ENCODE data around the gene OXER1.

OXER1 gene

GRCh38 chr2:42794271-42795046 lies 30.5 kb upstream of the OXER1 start:
- no peak for DNase-seq (ENCODE audit: low read depth in 2 of 2)

DNA sequence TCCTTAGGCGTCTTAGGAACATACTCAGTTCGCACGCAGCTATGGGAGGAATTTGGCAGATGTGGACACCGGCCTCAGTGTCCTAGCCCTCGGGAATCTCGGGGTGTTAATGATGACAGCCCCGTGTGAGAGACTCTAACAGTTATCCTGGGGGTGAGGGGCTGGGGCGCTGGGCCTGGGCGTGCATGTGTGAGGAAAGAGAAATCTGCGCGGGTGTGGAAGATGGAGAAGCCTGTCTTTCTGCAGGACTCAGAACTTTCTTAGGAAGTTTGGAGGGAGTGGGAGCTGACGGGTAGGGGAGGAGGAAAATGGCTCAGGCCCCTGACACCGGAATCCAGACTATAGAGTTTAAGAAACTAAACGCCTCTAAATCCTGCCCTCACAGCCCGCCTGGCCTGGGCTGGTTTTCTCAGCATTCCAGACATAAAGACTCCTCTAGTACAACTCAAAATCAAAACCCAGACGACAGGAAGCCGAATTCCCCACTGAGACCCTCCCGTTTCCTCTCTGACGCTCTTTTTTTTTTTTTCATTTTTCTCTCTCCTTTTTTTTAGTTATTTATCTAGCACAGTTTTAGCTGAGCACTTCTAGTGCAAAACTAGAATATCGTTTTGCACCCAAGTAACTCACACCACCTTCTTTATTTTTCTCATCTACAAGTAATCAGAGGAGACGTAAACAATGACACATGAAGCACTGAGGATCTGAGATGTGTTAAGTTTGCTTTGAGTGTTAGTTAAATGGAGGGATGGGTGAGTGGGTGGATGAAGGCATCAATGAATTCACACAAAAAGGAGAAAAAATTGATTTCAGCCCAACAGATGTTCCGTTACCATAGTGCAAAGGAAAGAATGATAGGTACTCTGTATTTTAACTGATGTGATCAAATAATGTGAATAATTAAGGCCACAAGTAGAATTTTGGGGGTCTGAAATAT lies 29.7 kb upstream of the OXER1 start:
- no peak for DNase-seq (ENCODE audit: low read depth in 2 of 2)

DNA sequence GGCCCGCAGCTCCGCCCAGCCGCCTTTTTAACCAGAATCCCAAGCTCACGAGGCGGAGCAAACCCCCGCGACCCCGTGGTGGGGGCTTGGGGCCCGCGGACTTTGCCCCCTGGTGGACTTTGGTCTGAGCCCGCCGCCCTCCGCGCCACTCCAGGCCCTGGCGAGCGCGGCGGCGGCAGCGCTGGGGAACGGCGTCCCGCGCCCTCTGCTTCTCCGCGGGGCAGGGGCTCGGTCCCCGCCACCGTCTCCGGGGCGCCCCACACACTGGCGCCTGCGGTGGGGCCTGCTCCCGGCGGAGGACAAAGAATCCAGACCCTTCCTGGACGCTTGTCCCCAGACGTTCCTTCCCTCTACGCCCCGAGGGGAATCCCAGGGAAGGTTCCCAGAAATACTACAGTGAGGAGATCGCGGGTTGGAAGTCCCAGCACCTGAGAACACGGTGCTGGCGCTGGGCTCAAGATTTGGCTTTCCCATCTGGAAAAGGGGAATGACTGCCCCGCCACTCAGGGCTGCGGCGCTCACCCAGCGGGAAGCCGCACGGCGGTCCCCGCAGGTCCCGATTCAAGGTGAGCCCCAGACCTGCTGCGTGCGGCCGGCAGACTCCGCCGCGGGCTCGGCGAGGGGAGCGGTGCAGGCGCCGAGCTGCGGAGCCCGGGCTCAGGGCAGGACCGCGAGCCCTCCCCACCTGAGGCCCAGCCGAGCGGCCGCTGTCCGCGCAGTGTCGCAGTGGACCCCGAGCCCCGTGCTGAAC lies 28.8 kb upstream of the OXER1 start, which contains the start of gene HAAO:
HAAO (minus strand) TSS at position 1 of the 751 bp plus-strand sequence. CDS start 47 bp downstream, outside the sequence.
- no peak for DNase-seq (ENCODE audit: low read depth in 2 of 2)

- no peak for DNase-seq (ENCODE audit: low read depth in 2 of 2)
These were observed 28.2 kb upstream of the OXER1 start for GRCh38 chr2:42792087-42792582.

DNA sequence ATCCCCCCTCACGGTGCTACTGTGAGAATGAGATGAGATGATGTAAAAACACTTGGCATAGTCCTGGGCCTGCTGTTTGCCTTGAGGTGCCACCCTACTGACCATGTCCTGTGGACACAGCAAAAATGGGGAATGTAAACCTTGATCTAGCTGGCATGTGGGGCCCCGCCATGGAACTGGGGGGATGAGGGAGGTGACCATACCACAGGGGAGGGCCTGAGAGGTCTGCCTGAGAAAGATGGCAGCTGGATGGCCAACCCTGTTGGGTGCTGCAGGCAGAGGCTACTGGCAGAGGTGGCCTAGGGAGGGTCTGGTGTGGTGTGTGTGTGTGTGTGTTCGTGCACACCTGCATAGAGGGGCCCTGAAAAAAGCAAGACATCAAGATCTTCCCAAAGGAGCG lies 27.7 kb upstream of the OXER1 start:
- no peak for DNase-seq (ENCODE audit: low read depth in 2 of 2)

- DNase-seq (ENCODE audit: low read depth in 2 of 2), result no peak
These were observed 25.8 kb upstream of the OXER1 start for GRCh38 chr2:42789751-42790150.

DNA sequence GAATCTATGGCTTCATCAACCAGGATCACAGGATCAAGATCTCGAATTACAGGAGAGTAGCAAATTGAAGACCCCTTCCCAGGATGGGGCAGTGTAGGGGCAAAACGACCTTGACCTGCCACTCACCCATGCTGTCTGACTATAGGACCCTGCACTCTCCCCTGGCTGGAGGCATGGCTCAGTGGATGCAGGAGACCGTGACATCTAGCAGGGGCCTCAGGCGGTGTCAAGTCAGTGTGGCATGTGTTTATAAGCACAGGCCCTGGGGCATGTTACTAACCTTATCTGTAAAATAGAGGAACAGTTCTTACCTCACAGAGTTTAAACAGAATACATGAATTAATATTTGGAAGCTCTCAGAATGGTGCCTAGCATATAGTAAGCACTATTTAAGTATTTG lies 24.9 kb upstream of the OXER1 start:
- DNase-seq (ENCODE audit: low read depth in 2 of 2), result no peak

- DNase-seq (ENCODE audit: low read depth in 2 of 2), result no peak
These were observed 24.5 kb upstream of the OXER1 start for GRCh38 chr2:42788478-42788793.

DNA sequence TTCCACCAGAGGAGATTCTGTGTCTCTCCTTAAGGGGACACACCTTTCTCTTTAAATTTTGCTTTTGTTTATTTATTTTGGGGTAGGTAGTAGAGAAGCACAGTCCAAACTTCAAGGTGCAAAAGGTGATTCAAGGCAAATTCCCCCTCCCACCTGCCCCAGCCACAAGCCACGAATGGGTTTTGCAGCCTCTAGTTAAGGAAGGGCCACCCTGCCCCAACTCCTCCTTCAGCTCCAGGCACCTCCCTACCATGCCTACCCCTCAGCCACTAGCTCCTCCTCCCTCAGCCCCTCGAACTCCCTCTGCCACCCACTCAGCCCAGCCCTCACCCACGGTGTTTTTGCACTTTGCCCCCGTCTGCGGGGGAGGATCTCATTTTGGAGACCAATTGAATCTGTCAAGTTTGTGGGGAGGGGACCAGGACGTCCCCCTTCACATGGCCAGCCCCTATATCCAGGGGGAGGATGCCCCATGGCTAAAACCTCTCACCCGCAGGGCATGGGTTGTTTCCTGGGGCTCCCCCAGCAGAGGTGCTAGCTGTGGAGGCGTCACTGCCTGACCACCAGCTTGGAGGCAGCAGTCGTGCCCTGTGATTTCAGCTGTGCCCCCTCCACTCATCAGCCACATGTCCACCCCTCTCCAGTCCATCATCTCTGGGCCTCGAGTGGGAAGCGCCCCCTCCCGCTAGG lies 24.0 kb upstream of the OXER1 start:
- DNase-seq (ENCODE audit: low read depth in 2 of 2), result no peak

GRCh38 chr2:42787424-42787787 lies 23.5 kb upstream of the OXER1 start:
- no peak for DNase-seq (ENCODE audit: low read depth in 2 of 2)

GRCh38 chr2:42786561-42787345 lies 22.8 kb upstream of the OXER1 start:
- no peak for DNase-seq (ENCODE audit: low read depth in 2 of 2)

DNA sequence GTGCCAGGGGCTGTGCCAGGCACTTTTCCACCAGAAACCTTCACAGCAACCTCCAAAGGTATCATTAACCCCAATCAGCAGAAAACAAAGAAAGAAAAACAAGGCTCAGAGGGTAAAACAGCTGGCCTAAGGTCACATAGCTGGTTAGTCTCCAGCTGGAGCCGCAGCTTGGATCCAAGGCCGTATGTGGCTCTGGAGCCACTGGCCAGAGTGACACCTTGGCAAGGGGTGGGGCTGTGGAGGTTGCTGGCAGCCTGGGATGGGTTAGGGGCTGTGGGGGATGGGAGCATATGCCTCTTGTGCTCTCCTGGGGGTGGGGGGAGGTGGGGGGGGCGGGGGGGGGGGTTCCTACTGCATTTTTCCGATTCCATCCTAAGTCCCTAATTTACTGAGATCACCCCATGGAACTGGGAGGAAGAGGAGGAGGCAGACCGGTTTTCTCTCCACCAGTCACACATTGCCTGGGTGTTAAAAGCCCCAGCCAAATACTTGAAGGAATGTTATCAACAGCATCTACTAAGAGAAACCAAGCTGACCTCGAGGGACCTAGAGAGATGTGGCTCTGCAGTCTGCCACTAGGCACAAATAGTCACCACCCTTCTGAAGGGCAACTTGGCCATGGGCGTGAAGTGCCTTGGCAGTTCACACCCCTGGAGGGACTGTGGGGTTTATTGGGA lies 20.4 kb upstream of the OXER1 start:
- DNase-seq (ENCODE audit: low read depth in 2 of 2), result no peak

- DNase-seq (ENCODE audit: low read depth in 2 of 2), result no peak
These were observed 19.6 kb upstream of the OXER1 start for GRCh38 chr2:42783511-42783910.

- no peak for DNase-seq (ENCODE audit: low read depth in 2 of 2)
These were observed 17.2 kb upstream of the OXER1 start for GRCh38 chr2:42781181-42781580.

DNA sequence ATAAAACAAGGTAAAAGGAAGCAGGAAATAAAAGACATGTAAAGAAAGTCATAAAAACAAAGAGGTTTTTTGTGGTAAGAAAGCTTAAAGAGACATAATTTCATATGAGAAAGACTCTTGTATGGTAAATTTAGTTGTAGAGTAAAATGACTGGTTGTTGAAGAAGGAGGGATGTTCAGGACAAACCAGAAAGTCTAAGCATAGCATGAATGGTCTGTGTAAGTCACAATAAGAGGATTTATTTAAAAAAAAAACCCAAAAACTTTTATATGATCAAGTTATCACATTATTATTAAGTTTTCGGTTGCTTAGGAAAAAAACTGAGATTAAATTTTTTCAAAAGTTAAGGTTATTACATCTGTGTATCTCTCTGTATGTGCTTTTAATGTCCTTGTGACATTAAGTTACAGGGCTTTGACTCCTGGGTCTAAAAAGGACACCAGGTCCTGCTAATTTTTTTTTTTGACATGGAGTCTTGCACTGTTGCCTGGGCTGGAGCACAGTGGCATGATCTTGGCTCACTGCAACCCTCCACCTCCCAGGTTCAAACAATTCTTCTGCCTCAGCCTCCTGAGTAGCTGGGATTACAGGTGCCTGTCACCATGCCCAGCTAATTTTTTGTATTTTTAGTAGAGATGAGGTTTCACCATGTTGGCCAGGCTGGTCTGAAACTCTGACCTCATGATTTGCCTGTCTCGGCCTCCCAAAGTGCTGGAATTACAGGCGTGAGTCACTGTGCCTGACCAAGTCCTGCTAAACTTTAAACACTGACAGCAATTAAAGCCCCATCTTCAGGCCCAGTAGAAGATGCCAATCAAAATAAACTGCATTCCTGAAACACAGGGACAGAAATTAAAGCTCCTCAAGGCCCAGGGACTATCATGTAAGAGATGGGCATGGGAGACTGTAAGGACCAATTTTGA lies 14.2 kb upstream of the OXER1 start:
- DNase-seq (ENCODE audit: low read depth in 2 of 2), result no peak

GRCh38 chr2:42775810-42776209 lies 11.9 kb upstream of the OXER1 start:
- DNase-seq (ENCODE audit: low read depth in 2 of 2), result no peak

DNA sequence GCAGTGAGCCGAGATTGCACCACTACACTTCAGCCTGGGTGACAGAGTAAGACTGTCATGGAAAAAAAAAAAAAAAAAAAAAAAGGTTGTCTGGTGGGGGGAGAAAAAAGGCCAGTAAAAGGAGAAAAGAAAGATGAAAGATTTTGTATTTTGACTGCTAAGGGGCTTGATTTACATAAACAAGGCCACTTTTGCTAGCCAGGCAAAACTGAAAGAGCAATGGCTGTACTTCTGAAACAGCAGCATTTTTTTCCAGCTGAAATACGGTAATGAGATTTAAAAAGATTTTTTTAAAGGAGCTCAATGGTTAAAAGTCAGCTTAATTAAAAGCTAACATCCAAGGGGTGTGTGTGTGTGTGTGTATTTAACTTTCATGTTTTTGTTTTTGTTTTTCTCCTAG lies 11.3 kb upstream of the OXER1 start:
- no peak for DNase-seq (ENCODE audit: low read depth in 2 of 2)

DNA sequence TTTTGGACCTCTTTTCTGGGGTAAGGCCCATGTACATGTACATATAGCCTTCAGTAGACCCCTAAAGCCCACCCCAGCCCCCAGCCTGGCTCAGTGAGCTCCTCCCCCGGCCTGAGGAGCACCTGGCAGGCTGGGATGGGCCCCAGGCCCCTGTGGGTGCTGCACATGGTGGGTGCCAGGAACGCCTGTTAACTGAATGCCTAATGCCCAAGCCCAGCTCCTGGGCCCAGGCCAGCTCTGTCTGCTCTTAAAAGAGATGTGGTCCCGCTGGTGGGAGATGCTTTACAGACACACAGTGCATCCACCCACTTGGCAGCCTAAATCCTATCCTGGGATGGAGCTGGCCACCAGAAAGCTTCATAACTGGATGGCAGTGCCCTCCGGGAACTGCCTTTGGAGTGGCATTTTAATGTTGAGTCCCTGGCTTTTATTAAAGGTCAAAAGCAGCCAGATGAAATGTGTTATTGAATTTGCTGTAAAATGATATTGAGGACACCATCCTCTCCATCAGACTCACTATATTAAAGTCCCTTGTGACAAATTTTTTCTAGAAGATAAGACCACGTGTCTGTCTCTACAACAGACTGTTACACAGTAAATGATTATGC lies 7.7 kb upstream of the OXER1 start:
- DNase-seq (ENCODE audit: low read depth in 2 of 2), result no peak
